Cardiac ventricle fibroblast (primary cell): ENCODE data around the gene RPL27. TPM values are rescaled to one million over a fixed set of nuclear protein-coding genes. Genes with fewer than 3 reads are reported as not detected.

Source experiments
- total RNA-seq: library from RNA; depleted of rRNA; stranded (reverse); fragments of >200 nt; gene quantifications from 2 replicates; pipeline ENCODE4 v1.2.3, GENCODE V29; 2015

RPL27 gene
- 1,508 and 1,514 TPM in 2 replicates for total RNA-seq

GRCh38 chr17:42997984-42998938, at the start of gene RPL27:
Gene RPL27, plus strand, starts transcription at chr17:42998419. Its CDS starts 332 bp downstream, at chr17:42998751.

GRCh38 chr17:42964161-42964932, 33.9 kb upstream of the RPL27 start, which contains the start of gene AARSD1:
Gene AARSD1, minus strand, starts transcription at chr17:42964454. Its CDS starts 14 bp downstream, at chr17:42964440.

GRCh38 chr17:42979511-42980273, 18.5 kb upstream of the RPL27 start, which contains the start of gene PTGES3L:
Gene PTGES3L, minus strand, starts transcription at chr17:42980080. Its CDS starts 27 bp downstream, at chr17:42980053.

GRCh38 chr17:42980274-42980765, 17.9 kb upstream of the RPL27 start, which contains the start of gene RUNDC1:
Gene RUNDC1, plus strand, starts transcription at chr17:42980565. Its CDS starts 12 bp downstream, at chr17:42980577.

GRCh38 chr17:43006639-43007551, 8.7 kb downstream of the RPL27 start, which contains the start of gene IFI35:
Gene IFI35, plus strand, starts transcription at chr17:43006784. Its CDS starts 164 bp downstream, at chr17:43006948.

GRCh38 chr17:43021741-43022512, 23.7 kb downstream of the RPL27 start, which contains the start of gene VAT1:
Gene VAT1, minus strand, starts transcription at chr17:43022385. Its CDS starts 63 bp downstream, at chr17:43022322.

GRCh38 chr17:43024407-43025289, 26.4 kb downstream of the RPL27 start, which contains the start of gene RND2:
Gene RND2, plus strand, starts transcription at chr17:43025231. Its CDS starts 117 bp downstream, at chr17:43025348.

Other genes starting within 250 kb of the RPL27 start
- 0.24 and 1.8 TPM in 2 replicates for gene RAMP2, start 237.2 kb upstream of the RPL27 start, total RNA-seq
- 50.6 and 60.9 TPM in 2 replicates for gene VPS25, start 225.0 kb upstream of the RPL27 start, total RNA-seq
- 1.4 and 1.5 TPM in 2 replicates for gene WNK4, start 217.8 kb upstream of the RPL27 start, total RNA-seq
- 46.9 and 82.1 TPM in 2 replicates for gene COA3, start 199.7 kb upstream of the RPL27 start, total RNA-seq
- not detected in 2 replicates for gene CNTD1, start 199.6 kb upstream of the RPL27 start, total RNA-seq
- gene BECN1, start 174.1 kb upstream of the RPL27 start, total RNA-seq, result 57.2 and 68.1 TPM in 2 replicates
- 61.2 and 74.0 TPM in 2 replicates for gene PSME3, start 165.0 kb upstream of the RPL27 start, total RNA-seq
- gene AOC2, start 153.8 kb upstream of the RPL27 start, total RNA-seq, result 0.34 and 1.4 TPM in 2 replicates
- gene AOC3, start 147.2 kb upstream of the RPL27 start, total RNA-seq, result 3.3 and 6.3 TPM in 2 replicates
- gene G6PC1, start 97.6 kb upstream of the RPL27 start, total RNA-seq, result not detected in 2 replicates
- gene AARSD1, start 34.0 kb upstream of the RPL27 start, total RNA-seq, result 23.8 and 28.5 TPM in 2 replicates
- not detected in 2 replicates for gene PTGES3L, start 18.3 kb upstream of the RPL27 start, total RNA-seq
- gene RUNDC1, start 17.9 kb upstream of the RPL27 start, total RNA-seq, result 7.2 and 9.4 TPM in 2 replicates
- gene IFI35, start 8.4 kb downstream of the RPL27 start, total RNA-seq, result 33.2 and 40.8 TPM in 2 replicates
- gene VAT1, start 24.0 kb downstream of the RPL27 start, total RNA-seq, result 154 and 167 TPM in 2 replicates
- 0.19 and 0.20 TPM in 2 replicates for gene RND2, start 26.8 kb downstream of the RPL27 start, total RNA-seq
- 2.4 and 3.7 TPM in 2 replicates for gene BRCA1, start 126.9 kb downstream of the RPL27 start, total RNA-seq
- 70.3 and 75.9 TPM in 2 replicates for gene NBR1, start 172.8 kb downstream of the RPL27 start, total RNA-seq
- 1.5 and 2.0 TPM in 2 replicates for gene TMEM106A, start 213.5 kb downstream of the RPL27 start, total RNA-seq
- not detected in 2 replicates for gene CCDC200, start 230.2 kb downstream of the RPL27 start, total RNA-seq
- gene RNU2-1, start 235.6 kb downstream of the RPL27 start, total RNA-seq, result not detected in 2 replicates